GM19455 (cell line): ENCODE data around the gene NCS1.

ENCODE experiments used
- ATAC-seq: cut with Tn5 transposase; IDR thresholded peaks from one replicate; pipeline ENCODE4 v1.9.1; 2021; ENCODE audit not compliant: unreplicated experiment

NCS1 gene

DNA sequence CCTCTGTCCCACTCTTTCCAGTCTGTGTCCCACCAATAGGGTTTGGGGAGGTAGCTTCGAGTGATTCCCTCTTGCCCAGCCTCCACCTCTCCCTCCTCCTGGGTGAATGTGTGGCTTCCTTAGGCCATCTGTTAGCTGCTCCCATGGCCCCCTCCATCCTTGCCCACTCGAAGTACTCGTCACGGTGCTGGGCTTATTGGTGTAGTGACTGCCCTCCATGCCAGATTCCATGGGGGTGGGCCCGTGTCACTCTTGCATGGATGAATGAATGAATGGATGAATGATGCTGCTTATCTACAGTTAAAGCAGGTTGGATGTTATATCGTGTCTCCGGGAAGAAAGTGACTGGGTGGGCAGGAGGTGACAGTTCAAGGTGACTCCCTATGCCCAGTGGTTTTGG lies 112.5 kb downstream of the NCS1 start:
- ATAC-seq, result no peak

DNA sequence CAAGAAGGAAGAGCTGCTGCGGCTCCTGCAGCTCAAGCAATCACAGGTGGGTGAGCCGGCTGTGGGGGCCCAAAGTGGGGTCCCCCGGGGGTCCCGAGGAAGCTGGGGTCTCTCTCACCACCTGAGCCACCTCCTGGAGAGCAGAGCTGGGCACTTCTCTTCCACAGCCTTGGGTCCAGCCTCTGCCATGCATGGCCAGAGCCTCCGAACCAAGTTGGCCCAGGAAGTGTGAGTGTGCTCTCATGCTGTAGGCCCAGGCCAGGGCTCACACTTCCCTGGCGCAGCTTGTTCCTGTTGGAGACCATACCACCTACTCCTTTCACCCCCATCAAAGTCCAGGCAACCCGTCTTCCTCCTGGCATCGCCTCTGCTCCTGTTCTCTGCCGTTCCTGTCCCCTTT lies 113.1 kb downstream of the NCS1 start:
- ATAC-seq, result no peak

DNA sequence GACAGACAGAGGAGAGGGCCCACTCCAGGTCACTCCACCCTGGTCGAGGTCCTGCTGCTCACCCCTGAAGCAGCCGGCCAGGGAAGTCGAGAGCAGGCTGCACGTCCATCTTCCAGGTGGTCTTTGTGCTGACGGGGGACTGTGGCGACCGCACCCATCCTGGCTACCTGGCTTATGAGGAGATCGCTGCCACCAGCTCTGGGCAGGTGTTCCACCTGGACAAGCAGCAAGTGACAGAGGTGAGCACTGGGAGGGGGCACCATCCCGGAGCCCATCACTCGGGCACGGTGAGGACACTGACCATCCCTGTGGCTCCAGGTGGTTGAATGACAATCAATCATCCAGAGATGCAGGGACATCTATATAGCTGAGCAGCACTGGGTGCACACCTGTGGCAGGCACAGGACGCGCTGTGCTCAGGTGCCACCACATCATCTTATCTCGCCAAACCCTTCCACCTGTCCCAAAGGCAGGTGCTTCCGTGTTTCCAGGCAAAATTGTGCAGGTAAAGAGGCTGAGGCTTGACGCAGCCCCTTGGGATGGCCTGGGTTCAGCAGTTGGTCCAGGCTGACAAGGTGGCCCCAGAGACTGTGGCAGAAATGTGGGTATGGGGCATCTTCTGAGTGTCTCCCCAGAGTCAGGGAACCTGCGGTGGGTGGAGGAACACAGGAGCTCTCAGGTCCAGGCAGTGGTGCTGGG lies 114.0 kb downstream of the NCS1 start:
- ATAC-seq, result no peak
